OCI-LY1 (cell line): ENCODE results near the gene LIPG.

ENCODE experiments used
- H2AFZ ChIP-seq: fragments of 200-600 bp; sonication (generic), shearing (Covaris generic); 2 replicates; pipeline ENCODE4 v1.6.0; 2014; ENCODE audit warnings: antibody characterized with exemption, mild to moderate bottlenecking, low read length
- H3F3A ChIP-seq: fragments of 200-600 bp; sonication (generic), shearing (Covaris generic); 2 replicates; pipeline ENCODE4 v1.6.0; 2014; ENCODE audit warnings: mild to moderate bottlenecking, antibody characterized with exemption, low read length, moderate library complexity; ENCODE audit not compliant: insufficient read depth
- H3K27ac ChIP-seq: fragments of 200-600 bp; sonication (generic); 2 replicates; pipeline ENCODE4 v1.5.1; 2014; ENCODE audit warnings: low read length, mixed run types, mild to moderate bottlenecking, low read depth; ENCODE audit not compliant: poor library complexity, severe bottlenecking
- H3K27me3 ChIP-seq: fragments of 200-600 bp; sonication (generic); 2 replicates; pipeline ENCODE4 v1.6.0; 2014; ENCODE audit warnings: antibody characterized with exemption, mild to moderate bottlenecking, low read length, moderate library complexity; ENCODE audit not compliant: insufficient read depth
- H3K36me3 ChIP-seq: fragments of 200-600 bp; sonication (generic); 2 replicates; pipeline ENCODE4 v1.6.1; 2014; ENCODE audit warnings: mild to moderate bottlenecking, antibody characterized with exemption, low read length, moderate library complexity, mixed read lengths; ENCODE audit not compliant: insufficient read depth
- H3K4me1 ChIP-seq: fragments of 200-600 bp; sonication (generic); 2 replicates; pipeline ENCODE4 v1.5.1; 2014; ENCODE audit warnings: mild to moderate bottlenecking, low read length, moderate library complexity; ENCODE audit not compliant: insufficient read depth, severe bottlenecking
- H3K4me2 ChIP-seq: fragments of 200-600 bp; sonication (generic), shearing (Covaris generic); 2 replicates; pipeline ENCODE4 v1.6.1; 2014; ENCODE audit warnings: low read length
- H3K4me3 ChIP-seq: fragments of 200-600 bp; sonication (generic); 2 replicates; pipeline ENCODE4 v1.5.1; 2014; ENCODE audit warnings: low read length, low read depth, mild to moderate bottlenecking, mixed read lengths; ENCODE audit not compliant: poor library complexity, severe bottlenecking
- H3K79me2 ChIP-seq: fragments of 200-600 bp; shearing (Covaris generic); 2 replicates; pipeline ENCODE4 v1.6.1; 2016; ENCODE audit warnings: mixed run types, low read length, mixed read lengths; ENCODE audit not compliant: insufficient read depth
- H3K9ac ChIP-seq: fragments of 200-600 bp; sonication (generic), shearing (Covaris generic); 2 replicates; pipeline ENCODE4 v1.6.1; 2014; ENCODE audit warnings: mild to moderate bottlenecking, low read length, mixed read lengths
- H3K9me2 ChIP-seq: fragments of 200-600 bp; sonication (generic), shearing (Covaris generic); 2 replicates; pipeline ENCODE4 v1.6.1; 2014; ENCODE audit warnings: low read depth, mild to moderate bottlenecking, low read length, mixed read lengths
- H3K9me3 ChIP-seq: fragments of 200-600 bp; shearing (Covaris generic); 2 replicates; pipeline ENCODE4 v1.6.1; 2014; ENCODE audit warnings: low read length, mixed read lengths
- H4K20me1 ChIP-seq: fragments of 200-600 bp; sonication (generic), shearing (Covaris generic); 2 replicates; pipeline ENCODE4 v1.6.0; 2016; ENCODE audit warnings: mild to moderate bottlenecking, low read length; ENCODE audit not compliant: insufficient read depth
- EZH2 ChIP-seq: fragments of 200-600 bp; sonication (generic), shearing (Covaris generic); IDR thresholded peaks from 2 replicates; pipeline ENCODE4 v1.8.0; 2017; ENCODE audit warnings: borderline replicate concordance, mixed run types, mild to moderate bottlenecking, antibody characterized with exemption, low read length, moderate library complexity, mixed read lengths
- TF ChIP-seq, protein P1 (sequence below): fragments of 200-600 bp; sonication (generic), shearing (Covaris generic); IDR thresholded peaks from 2 replicates; pipeline ENCODE4 v1.5.1; 2017; ENCODE audit warnings: mild to moderate bottlenecking, antibody characterized with exemption, low read length, moderate library complexity, mixed read lengths

The LIPG gene

DNA sequence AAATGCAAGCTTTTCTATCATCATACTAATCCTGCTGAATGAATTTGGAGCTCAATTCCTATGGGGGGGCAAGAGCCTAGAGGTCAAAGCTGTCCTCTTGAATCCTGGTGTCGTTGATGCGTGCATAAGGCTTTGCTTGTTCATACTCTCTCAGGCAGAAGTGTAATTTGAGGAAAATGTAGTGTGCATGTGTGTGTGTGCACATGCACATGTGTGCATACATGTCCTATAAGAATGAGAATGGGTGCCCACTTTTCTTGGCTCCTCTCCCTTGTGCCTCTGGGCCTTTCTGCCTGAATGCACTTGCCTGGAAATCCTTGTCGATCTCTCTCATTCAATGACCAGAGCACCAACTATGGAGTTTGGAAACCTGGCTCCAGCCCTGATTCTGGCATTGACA, 46.3 kb upstream of the LIPG start:
- no peaks in the 10 kb centered on the region for H4K20me1 ChIP-seq
- H3K9ac ChIP-seq, result no peak overlapping the region
- H3K4me1 ChIP-seq, result no peaks in the 10 kb centered on the region
- H3K4me2 ChIP-seq, result no peak overlapping the region
- H3K27me3 ChIP-seq, result no peaks in the 10 kb centered on the region
- no peaks in the 10 kb centered on the region for H3K36me3 ChIP-seq
- H3K9me3 ChIP-seq, result no peaks in the 10 kb centered on the region
- no peak overlapping the region for H3K4me3 ChIP-seq
- no peaks in the 10 kb centered on the region for H3K79me2 ChIP-seq
- H3K27ac ChIP-seq, result no peak overlapping the region
- H3K9me2 ChIP-seq, result no peaks in the 10 kb centered on the region
- H2AFZ ChIP-seq, result no peak overlapping the region
- H3F3A ChIP-seq, result no peaks in the 10 kb centered on the region
- TF ChIP-seq, protein P1, sequence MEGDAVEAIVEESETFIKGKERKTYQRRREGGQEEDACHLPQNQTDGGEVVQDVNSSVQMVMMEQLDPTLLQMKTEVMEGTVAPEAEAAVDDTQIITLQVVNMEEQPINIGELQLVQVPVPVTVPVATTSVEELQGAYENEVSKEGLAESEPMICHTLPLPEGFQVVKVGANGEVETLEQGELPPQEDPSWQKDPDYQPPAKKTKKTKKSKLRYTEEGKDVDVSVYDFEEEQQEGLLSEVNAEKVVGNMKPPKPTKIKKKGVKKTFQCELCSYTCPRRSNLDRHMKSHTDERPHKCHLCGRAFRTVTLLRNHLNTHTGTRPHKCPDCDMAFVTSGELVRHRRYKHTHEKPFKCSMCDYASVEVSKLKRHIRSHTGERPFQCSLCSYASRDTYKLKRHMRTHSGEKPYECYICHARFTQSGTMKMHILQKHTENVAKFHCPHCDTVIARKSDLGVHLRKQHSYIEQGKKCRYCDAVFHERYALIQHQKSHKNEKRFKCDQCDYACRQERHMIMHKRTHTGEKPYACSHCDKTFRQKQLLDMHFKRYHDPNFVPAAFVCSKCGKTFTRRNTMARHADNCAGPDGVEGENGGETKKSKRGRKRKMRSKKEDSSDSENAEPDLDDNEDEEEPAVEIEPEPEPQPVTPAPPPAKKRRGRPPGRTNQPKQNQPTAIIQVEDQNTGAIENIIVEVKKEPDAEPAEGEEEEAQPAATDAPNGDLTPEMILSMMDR, result no peak
- no peak for TF ChIP-seq EZH2

DNA sequence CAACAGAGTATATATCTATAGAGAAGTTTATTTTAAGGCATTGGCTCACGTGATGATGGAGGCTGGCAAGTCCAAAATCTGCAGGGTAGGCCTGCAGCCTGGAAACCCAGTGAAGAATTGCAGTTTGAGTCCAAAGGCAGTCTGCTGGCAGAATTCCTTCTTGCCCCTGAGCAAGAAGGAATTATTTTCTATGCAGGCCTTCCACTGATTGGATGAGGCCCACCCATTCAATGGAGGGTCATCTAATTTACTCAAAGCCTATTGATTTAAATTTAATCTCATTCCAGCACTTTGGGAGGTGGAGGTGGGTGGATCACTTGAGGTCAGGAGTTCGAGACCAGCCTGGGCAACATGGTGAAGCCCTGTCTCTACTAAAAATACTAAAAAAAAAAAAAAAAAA, 44.4 kb upstream of the LIPG start:
- no peaks in the 10 kb centered on the region for H3K4me1 ChIP-seq
- H3K9me3 ChIP-seq, result no peaks in the 10 kb centered on the region
- H2AFZ ChIP-seq, result no peak overlapping the region
- no peaks in the 10 kb centered on the region for H3K36me3 ChIP-seq
- H4K20me1 ChIP-seq, result no peaks in the 10 kb centered on the region
- no peaks in the 10 kb centered on the region for H3K9me2 ChIP-seq
- H3K4me3 ChIP-seq, result no peak overlapping the region
- H3K4me2 ChIP-seq, result no peak overlapping the region
- H3K27me3 ChIP-seq, result no peaks in the 10 kb centered on the region
- no peak for TF ChIP-seq EZH2
- TF ChIP-seq, protein P1, result no peak
- no peak overlapping the region for H3K27ac ChIP-seq
- no peak overlapping the region for H3K9ac ChIP-seq
- H3K79me2 ChIP-seq, result no peaks in the 10 kb centered on the region
- H3F3A ChIP-seq, result no peaks in the 10 kb centered on the region

DNA sequence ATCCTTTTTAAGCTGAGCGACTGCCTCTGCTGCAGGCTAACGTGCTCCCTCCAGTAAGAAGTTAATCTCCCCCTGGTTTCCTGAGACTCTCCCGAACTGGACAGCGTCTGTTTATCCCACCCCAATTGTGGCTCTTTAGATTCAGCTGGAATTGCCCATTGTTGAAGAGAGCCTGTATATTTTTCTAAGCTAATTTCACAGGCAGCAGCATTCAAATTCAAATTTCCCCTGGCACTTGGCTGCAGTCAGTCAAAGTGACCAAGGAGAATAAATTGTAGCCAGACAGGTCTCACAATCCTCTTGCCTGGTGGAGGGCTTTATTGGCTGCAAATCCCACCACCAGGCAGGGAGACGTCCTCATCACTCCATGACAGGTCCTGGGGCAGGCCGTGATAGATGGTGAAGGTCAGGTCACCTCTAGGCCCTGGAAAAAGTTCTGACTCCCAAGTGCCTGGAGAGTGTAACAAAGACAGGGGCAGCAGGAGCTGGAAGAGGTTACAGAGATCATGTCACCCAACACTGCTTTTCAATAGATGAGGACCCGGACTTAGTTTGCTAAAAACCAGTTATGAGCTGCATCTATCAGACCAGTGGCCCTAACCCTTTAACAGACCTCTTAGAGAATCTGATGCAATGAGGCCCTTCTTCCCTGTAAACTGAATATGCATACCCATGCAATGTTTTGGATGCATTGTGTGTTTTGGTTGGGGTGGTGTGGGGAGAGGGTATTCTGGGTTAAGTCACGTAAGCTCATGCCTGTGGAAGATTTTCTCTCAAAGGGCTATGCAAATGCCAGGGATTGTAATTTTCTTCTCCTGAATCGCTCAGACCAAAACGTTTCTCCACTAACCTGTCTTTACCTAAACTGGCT, 42.5 kb upstream of the LIPG start:
- Histone ChIP-seq H3K4me1 (no peaks in the 10 kb centered on the region), H3F3A (no peaks in the 10 kb centered on the region), H3K27ac (no peak overlapping the region), H3K36me3 (no peaks in the 10 kb centered on the region), H3K9ac (no peak overlapping the region), H3K9me3 (no peaks in the 10 kb centered on the region), H3K79me2 (no peaks in the 10 kb centered on the region), H3K4me3 (no peak overlapping the region), H4K20me1 (no peaks in the 10 kb centered on the region), H3K27me3 (no peaks in the 10 kb centered on the region), H2AFZ (no peak overlapping the region), H3K4me2 (no peak overlapping the region), H3K9me2 (no peaks in the 10 kb centered on the region)
- no peak for TF ChIP-seq EZH2
- TF ChIP-seq, protein P1, result no peak
